Neural progenitor cell (in vitro differentiated cells): Measurements from ENCODE around the gene FCRL1. TPM values are rescaled to one million over a fixed set of nuclear protein-coding genes. Genes with fewer than 3 reads are reported as not detected.

Experiments
- DNase-seq: peaks from one replicate; pipeline ENCODE4 v3.0.0-alpha.2; 2016; ENCODE audit warnings: low spot score
- H2AFZ ChIP-seq: fragments of 200-600 bp; sonication (generic); replicated peaks from 2 replicates; pipeline ENCODE4 v1.6.1; 2016; ENCODE audit warnings: antibody characterized with exemption
- H3F3A ChIP-seq: fragments of 200-600 bp; sonication (generic); 2 replicates; pipeline ENCODE4 v1.6.1; 2016; ENCODE audit warnings: antibody characterized with exemption, low read depth
- H3K27ac ChIP-seq: fragments of 200-600 bp; sonication (generic); 2 replicates; pipeline ENCODE4 v1.5.1; 2016; ENCODE audit warnings: mild to moderate bottlenecking
- H3K27me3 ChIP-seq: fragments of 200-600 bp; sonication (generic); 2 replicates; pipeline ENCODE4 v1.6.1; 2016; ENCODE audit warnings: mild to moderate bottlenecking, moderate library complexity
- H3K36me3 ChIP-seq: fragments of 200-600 bp; sonication (generic); 2 replicates; pipeline ENCODE4 v1.5.1; 2016
- H3K4me1 ChIP-seq: fragments of 200-600 bp; sonication (generic); 2 replicates; pipeline ENCODE4 v1.6.1; 2016; ENCODE audit warnings: mixed run types
- H3K4me2 ChIP-seq: fragments of 200-600 bp; sonication (generic); 2 replicates; pipeline ENCODE4 v1.6.1; 2016
- H3K4me3 ChIP-seq: fragments of 200-600 bp; sonication (generic); 2 replicates; pipeline ENCODE4 v1.5.1; 2016
- H3K79me2 ChIP-seq: fragments of 200-600 bp; sonication (generic); 2 replicates; pipeline ENCODE4 v1.6.1; 2016; ENCODE audit warnings: low read depth
- H3K9ac ChIP-seq: fragments of 200-600 bp; sonication (generic); 2 replicates; pipeline ENCODE4 v1.6.1; 2016
- H3K9me3 ChIP-seq: fragments of 200-600 bp; sonication (generic); 2 replicates; pipeline ENCODE4 v1.5.1; 2016; ENCODE audit warnings: low read depth
- H4K20me1 ChIP-seq: fragments of 200-600 bp; sonication (generic); 2 replicates; pipeline ENCODE4 v1.6.1; 2016; ENCODE audit warnings: low read depth
- H3K27ac Mint-ChIP-seq: 3 replicates; pipeline ENCODE4 v1.8.0; 2021; ENCODE audit warnings: mixed read lengths
- H3K27me3 Mint-ChIP-seq: 2 replicates; pipeline ENCODE4 v1.8.0; 2022; ENCODE audit warnings: low read depth, mild to moderate bottlenecking, inconsistent platforms, moderate library complexity, mixed read lengths; ENCODE audit not compliant: insufficient read depth
- H3K36me3 Mint-ChIP-seq: 3 replicates; pipeline ENCODE4 v1.8.0; 2021; ENCODE audit warnings: mixed read lengths
- H3K4me1 Mint-ChIP-seq: 3 replicates; pipeline ENCODE4 v1.8.0; 2021; ENCODE audit warnings: mixed read lengths
- H3K4me3 Mint-ChIP-seq: 3 replicates; pipeline ENCODE4 v1.8.0; 2021; ENCODE audit warnings: mild to moderate bottlenecking, moderate library complexity, mixed read lengths
- H3K9me3 Mint-ChIP-seq: 3 replicates; pipeline ENCODE4 v1.8.0; 2020; ENCODE audit warnings: mixed read lengths
- CTCF ChIP-seq: fragments of 200-600 bp; sonication (generic); IDR thresholded peaks from 2 replicates; pipeline ENCODE4 v1.5.1; 2017; ENCODE audit warnings: antibody characterized with exemption, mild to moderate bottlenecking
- EZH2 ChIP-seq: fragments of 200-600 bp; sonication (generic); IDR thresholded peaks from 2 replicates; pipeline ENCODE4 v1.6.1; 2017; ENCODE audit warnings: antibody characterized with exemption, mild to moderate bottlenecking, moderate library complexity
- EZH2phosphoT487 ChIP-seq: fragments of 200-600 bp; sonication (generic); IDR thresholded peaks from 2 replicates; pipeline ENCODE4 v1.6.1; 2017; ENCODE audit warnings: antibody characterized with exemption
- total RNA-seq: library from RNA; depleted of rRNA; stranded (reverse); fragments of >200 nt; gene quantifications from 2 replicates; pipeline ENCODE4 v1.2.3, GENCODE V29; 2015; ENCODE audit warnings: low replicate concordance

FCRL1 gene
- total RNA-seq, 1 donor from 2014 or later: not detected

DNA sequence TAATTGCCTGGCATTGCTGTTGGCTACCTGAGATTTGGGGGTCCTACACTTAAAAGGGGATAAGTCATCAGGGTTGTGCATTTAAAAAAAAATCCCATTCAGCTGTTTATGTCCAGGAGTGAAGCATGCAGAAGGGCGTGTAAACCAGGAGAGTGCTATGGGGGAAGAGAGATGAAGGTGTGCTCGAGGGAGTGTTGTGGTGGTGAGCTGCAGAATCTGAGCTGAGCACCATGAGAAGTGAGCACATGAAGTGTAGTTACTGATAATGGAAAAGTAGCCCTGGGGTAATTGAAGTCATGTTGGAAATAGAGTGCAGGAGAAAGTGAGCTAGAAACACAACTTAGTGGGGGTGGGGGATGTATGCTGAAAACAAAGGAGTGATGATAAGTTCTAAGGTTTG is 705 bp downstream of the FCRL1 start:
- Histone ChIP-seq H4K20me1 (no peaks in the 10 kb centered on the region), H3K4me3 (no peak overlapping the region), H3K9ac (no peak overlapping the region), H3K4me2 (no peak overlapping the region), H2AFZ (no peak overlapping the region), H3K27me3 (no peaks in the 10 kb centered on the region), H3K79me2 (no peaks in the 10 kb centered on the region), H3F3A (no peaks in the 10 kb centered on the region), H3K4me1 (no peaks in the 10 kb centered on the region), H3K27ac (no peak overlapping the region), H3K36me3 (no peaks in the 10 kb centered on the region), H3K9me3 (no peaks in the 10 kb centered on the region)
- Mint-ChIP-seq H3K27me3 (peaks cover 4% of the 10 kb centered on the region), H3K36me3 (no peaks in the 10 kb centered on the region), H3K4me3 (no peak overlapping the region), H3K27ac (no peak overlapping the region), H3K9me3 (no peaks in the 10 kb centered on the region), H3K4me1 (no peaks in the 10 kb centered on the region)
- no peak for DNase-seq
- TF ChIP-seq EZH2: no peak
- TF ChIP-seq CTCF: no peak
- TF ChIP-seq EZH2phosphoT487: no peak

DNA sequence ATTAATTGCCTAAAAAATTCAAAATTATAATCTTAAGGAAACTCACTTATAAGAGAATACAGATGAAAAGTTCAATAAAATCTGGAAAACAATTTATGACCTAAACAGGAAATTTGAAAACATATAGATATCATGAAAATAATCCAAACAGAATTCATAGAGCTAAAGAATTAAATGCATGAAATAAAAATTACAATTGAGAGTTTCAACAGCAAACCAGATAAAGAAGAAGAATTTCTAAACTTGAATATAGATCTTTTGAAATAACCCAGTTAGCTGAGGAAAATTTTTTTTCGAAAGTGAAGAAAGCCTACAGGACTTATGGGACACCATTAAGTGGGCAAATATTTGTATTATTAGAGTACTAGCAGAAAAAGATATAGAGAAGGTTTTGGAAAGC is 6.7 kb downstream of the FCRL1 start:
- H3K27me3 ChIP-seq: peaks cover 5% of the 10 kb centered on the region
- no peak for TF ChIP-seq EZH2
- no peak for TF ChIP-seq EZH2phosphoT487
- TF ChIP-seq CTCF: no peak
- no peaks in the 10 kb centered on the region for H3K79me2 ChIP-seq
- H3K4me3 ChIP-seq: no peak overlapping the region
- H4K20me1 ChIP-seq: no peaks in the 10 kb centered on the region
- H3K9me3 ChIP-seq: no peaks in the 10 kb centered on the region
- H3K4me2 ChIP-seq: no peak overlapping the region
- no peaks in the 10 kb centered on the region for H3K4me1 Mint-ChIP-seq
- no peak overlapping the region for H2AFZ ChIP-seq
- no peak overlapping the region for H3K9ac ChIP-seq
- H3F3A ChIP-seq: no peaks in the 10 kb centered on the region
- no peaks in the 10 kb centered on the region for H3K36me3 ChIP-seq
- no peak overlapping the region for H3K4me3 Mint-ChIP-seq
- H3K27me3 Mint-ChIP-seq: peaks cover 2% of the 10 kb centered on the region
- H3K4me1 ChIP-seq: no peaks in the 10 kb centered on the region
- DNase-seq: no peak
- no peaks in the 10 kb centered on the region for H3K36me3 Mint-ChIP-seq
- peaks cover 3% of the 10 kb centered on the region for H3K9me3 Mint-ChIP-seq
- no peak overlapping the region for H3K27ac ChIP-seq
- H3K27ac Mint-ChIP-seq: no peak overlapping the region

- Histone ChIP-seq H2AFZ (no peak overlapping the region), H3K9ac (no peak overlapping the region), H3K79me2 (no peaks in the 10 kb centered on the region), H3K36me3 (no peaks in the 10 kb centered on the region), H3K27me3 (peaks cover 8% of the 10 kb centered on the region), H3K27ac (no peak overlapping the region), H3K4me3 (no peak overlapping the region), H3K9me3 (no peaks in the 10 kb centered on the region), H3K4me1 (no peaks in the 10 kb centered on the region), H4K20me1 (no peaks in the 10 kb centered on the region), H3F3A (no peaks in the 10 kb centered on the region), H3K4me2 (no peak overlapping the region)
- TF ChIP-seq CTCF (no peak), EZH2 (no peak), EZH2phosphoT487 (no peak)
- no peak for DNase-seq
- no peaks in the 10 kb centered on the region for H3K4me1 Mint-ChIP-seq
- no peak overlapping the region for H3K27ac Mint-ChIP-seq
- H3K4me3 Mint-ChIP-seq: no peak overlapping the region
- no peaks in the 10 kb centered on the region for H3K36me3 Mint-ChIP-seq
- H3K9me3 Mint-ChIP-seq: no peaks in the 10 kb centered on the region
- peaks cover 2% of the 10 kb centered on the region for H3K27me3 Mint-ChIP-seq
These were observed 13.3 kb downstream of the FCRL1 start for GRCh38 chr1:157806431-157807149.
